Neural cell (in vitro differentiated cells): ENCODE data around the gene PCDHGA11. TPM values are rescaled to one million over a fixed set of nuclear protein-coding genes. Genes with fewer than 3 reads are reported as not detected.

ENCODE experiments used
- H2AFZ ChIP-seq: fragments of 200-600, 300-800 bp; sonication (generic), shearing (Covaris generic); 2 replicates; pipeline ENCODE4 v1.6.0; 2014; ENCODE audit warnings: low read depth, mild to moderate bottlenecking, antibody characterized with exemption, low read length, moderate library complexity
- H3F3A ChIP-seq: fragments of 200-600 bp; shearing (Covaris generic); 2 replicates; pipeline ENCODE4 v1.6.1; 2016; ENCODE audit warnings: mild to moderate bottlenecking, moderate library complexity, mixed read lengths, antibody characterized with exemption, low read length; ENCODE audit not compliant: insufficient read depth, poor library complexity, severe bottlenecking
- H3K27ac ChIP-seq: fragments of 200-600, 300-800 bp; sonication (generic), shearing (Covaris generic); 2 replicates; pipeline ENCODE4 v1.5.1; 2014; ENCODE audit warnings: mild to moderate bottlenecking, low read length, moderate library complexity
- H3K27me3 ChIP-seq: fragments of 300-800, 200-600 bp; sonication (generic), shearing (Covaris generic); 2 replicates; pipeline ENCODE4 v1.6.0; 2014; ENCODE audit warnings: mild to moderate bottlenecking, low read depth, low read length, moderate library complexity; ENCODE audit not compliant: insufficient read depth
- H3K36me3 ChIP-seq: fragments of 300-800, 200-600 bp; sonication (generic), shearing (Covaris generic); 2 replicates; pipeline ENCODE4 v1.5.1; 2014; ENCODE audit warnings: mild to moderate bottlenecking, antibody characterized with exemption, low read length, moderate library complexity; ENCODE audit not compliant: insufficient read depth
- H3K4me2 ChIP-seq: fragments of 300-800, 200-600 bp; sonication (generic), shearing (Covaris generic); 2 replicates; pipeline ENCODE4 v1.6.0; 2014; ENCODE audit warnings: mild to moderate bottlenecking, low read length
- H3K4me3 ChIP-seq: fragments of 300-800, 200-600 bp; sonication (generic), shearing (Covaris generic); 2 replicates; pipeline ENCODE4 v1.5.1; 2014; ENCODE audit warnings: mild to moderate bottlenecking, low read length, moderate library complexity
- H3K79me2 ChIP-seq: fragments of 200-600 bp; shearing (Covaris generic); replicated peaks from 2 replicates; pipeline ENCODE4 v1.6.0; 2014; ENCODE audit warnings: mild to moderate bottlenecking, low read length, moderate library complexity; ENCODE audit not compliant: insufficient read depth
- H3K9ac ChIP-seq: fragments of 300-800, 200-600 bp; sonication (generic), shearing (Covaris generic); 2 replicates; pipeline ENCODE4 v1.6.1; 2016; ENCODE audit warnings: mild to moderate bottlenecking, low read length, mixed read lengths
- H3K9me2 ChIP-seq: fragments of 200-600 bp; shearing (Covaris generic); 2 replicates; pipeline ENCODE4 v1.6.1; 2016; ENCODE audit warnings: mild to moderate bottlenecking, low read length, mixed read lengths; ENCODE audit not compliant: insufficient read depth
- H3K9me3 ChIP-seq: fragments of 200-600, 300-800 bp; sonication (generic), shearing (Covaris generic); 2 replicates; pipeline ENCODE4 v1.6.1; 2016; ENCODE audit warnings: mild to moderate bottlenecking, mixed run types, low read length, moderate library complexity, mixed read lengths
- H4K20me1 ChIP-seq: fragments of 200-600 bp; shearing (Covaris generic); 2 replicates; pipeline ENCODE4 v1.6.1; 2016; ENCODE audit warnings: mild to moderate bottlenecking, mixed run types; ENCODE audit not compliant: insufficient read depth
- EP300 ChIP-seq: fragments of 450-650 bp; conservative IDR thresholded peaks from 2 replicates; pipeline ENCODE4 v1.6.1; 2014; ENCODE audit warnings: antibody characterized with exemption, mild to moderate bottlenecking, moderate library complexity; ENCODE audit not compliant: poor library complexity, severe bottlenecking
- EZH2 ChIP-seq: fragments of 200-600, 300-800 bp; shearing (Covaris generic), sonication (generic); IDR thresholded peaks from 2 replicates; pipeline ENCODE4 v1.6.1; 2014; ENCODE audit warnings: antibody characterized with exemption, low read length, borderline replicate concordance, mild to moderate bottlenecking; ENCODE audit not compliant: insufficient read depth, poor library complexity, severe bottlenecking
- MXI1 ChIP-seq: fragments of 450-650 bp; conservative IDR thresholded peaks from 2 replicates; pipeline ENCODE4 v1.6.1; 2014; ENCODE audit warnings: antibody characterized with exemption, mild to moderate bottlenecking; ENCODE audit not compliant: poor library complexity, severe bottlenecking
- POLR2AphosphoS5 ChIP-seq: IDR thresholded peaks from 2 replicates; pipeline ENCODE4 v1.6.1; 2012
- RAD21 ChIP-seq: fragments of 450-650 bp; conservative IDR thresholded peaks from 2 replicates; pipeline ENCODE4 v1.6.1; 2014; ENCODE audit warnings: antibody characterized with exemption, mild to moderate bottlenecking, moderate library complexity
- SMC3 ChIP-seq: fragments of 450-650 bp; conservative IDR thresholded peaks from 2 replicates; pipeline ENCODE4 v1.6.1; 2014; ENCODE audit warnings: antibody characterized with exemption, mild to moderate bottlenecking, moderate library complexity; ENCODE audit not compliant: poor library complexity
- TAF1 ChIP-seq: IDR thresholded peaks from 2 replicates; pipeline ENCODE4 v1.6.1; 2012; ENCODE audit warnings: low read depth
- polyA minus RNA-seq: library from RNA; depleted of rRNA, polyadenylated mRNA; stranded (reverse); fragments of >200 nt; gene quantifications from 2 replicates; pipeline ENCODE4 v1.2.3, GENCODE V29; 2014
- polyA plus RNA-seq: library from polyadenylated mRNA; depleted of rRNA; stranded (reverse); fragments of >200 nt; gene quantifications from 2 replicates; pipeline ENCODE4 v1.2.3, GENCODE V29; 2014
- TF ChIP-seq, protein P1 (sequence below): fragments of 450-650 bp; IDR thresholded peaks from 2 replicates; pipeline ENCODE4 v1.5.1; 2014; ENCODE audit warnings: antibody characterized with exemption, mild to moderate bottlenecking, moderate library complexity; ENCODE audit not compliant: poor library complexity, severe bottlenecking
- TF ChIP-seq, protein P2 (sequence below): IDR thresholded peaks from 2 replicates; pipeline ENCODE4 v1.6.1; 2012; ENCODE audit warnings: borderline replicate concordance

Gene PCDHGA11
- polyA plus RNA-seq (0.32 and 0.62 TPM in 2 replicates), polyA minus RNA-seq (15.3 and 21.2 TPM in 2 replicates)

DNA sequence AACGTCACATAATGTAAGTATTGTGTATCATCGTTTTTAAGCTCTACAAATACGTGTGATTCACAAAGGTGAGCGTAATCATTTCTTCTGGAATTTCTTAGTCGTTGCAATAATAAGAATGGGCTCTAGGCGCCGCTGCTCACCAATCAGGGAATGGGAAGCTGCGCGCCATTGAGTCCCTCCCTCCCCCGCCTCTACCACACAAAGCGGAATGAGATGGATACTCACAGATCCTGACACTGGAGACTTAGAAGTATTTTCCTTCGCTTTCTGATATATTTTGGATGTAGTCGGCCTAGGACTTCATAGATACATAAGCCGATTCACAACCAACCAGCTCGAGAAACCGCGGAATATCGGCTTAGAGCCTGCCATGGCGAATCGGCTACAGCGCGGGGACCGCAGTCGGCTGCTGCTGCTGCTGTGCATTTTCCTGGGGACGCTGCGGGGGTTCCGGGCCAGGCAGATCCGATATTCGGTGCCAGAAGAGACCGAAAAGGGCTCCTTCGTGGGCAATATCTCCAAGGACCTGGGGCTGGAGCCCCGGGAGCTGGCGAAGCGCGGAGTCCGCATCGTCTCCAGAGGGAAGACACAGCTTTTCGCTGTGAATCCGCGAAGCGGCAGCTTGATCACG, at the start of gene PCDHGA11:
PCDHGA11 (plus strand) TSS at position 197 of the 634 bp plus-strand sequence; CDS start at position 374, 177 bp downstream.
- H2AFZ ChIP-seq: no peak within 1 kb of the TSS
- peaks cover 88% of the 10 kb centered on the region for H3K9me3 ChIP-seq
- peaks cover 5% of the 10 kb centered on the region for H3F3A ChIP-seq
- H4K20me1 ChIP-seq: no peaks in the 10 kb centered on the region
- no peaks in the 10 kb centered on the region for H3K9me2 ChIP-seq
- peak within 1 kb of the TSS; percentile 57 for H3K4me3 ChIP-seq
- no peak for TF ChIP-seq MXI1
- no peak for TF ChIP-seq POLR2AphosphoS5
- TF ChIP-seq, protein P1, sequence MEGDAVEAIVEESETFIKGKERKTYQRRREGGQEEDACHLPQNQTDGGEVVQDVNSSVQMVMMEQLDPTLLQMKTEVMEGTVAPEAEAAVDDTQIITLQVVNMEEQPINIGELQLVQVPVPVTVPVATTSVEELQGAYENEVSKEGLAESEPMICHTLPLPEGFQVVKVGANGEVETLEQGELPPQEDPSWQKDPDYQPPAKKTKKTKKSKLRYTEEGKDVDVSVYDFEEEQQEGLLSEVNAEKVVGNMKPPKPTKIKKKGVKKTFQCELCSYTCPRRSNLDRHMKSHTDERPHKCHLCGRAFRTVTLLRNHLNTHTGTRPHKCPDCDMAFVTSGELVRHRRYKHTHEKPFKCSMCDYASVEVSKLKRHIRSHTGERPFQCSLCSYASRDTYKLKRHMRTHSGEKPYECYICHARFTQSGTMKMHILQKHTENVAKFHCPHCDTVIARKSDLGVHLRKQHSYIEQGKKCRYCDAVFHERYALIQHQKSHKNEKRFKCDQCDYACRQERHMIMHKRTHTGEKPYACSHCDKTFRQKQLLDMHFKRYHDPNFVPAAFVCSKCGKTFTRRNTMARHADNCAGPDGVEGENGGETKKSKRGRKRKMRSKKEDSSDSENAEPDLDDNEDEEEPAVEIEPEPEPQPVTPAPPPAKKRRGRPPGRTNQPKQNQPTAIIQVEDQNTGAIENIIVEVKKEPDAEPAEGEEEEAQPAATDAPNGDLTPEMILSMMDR: no peak
- no peak for TF ChIP-seq SMC3
- no peak for TF ChIP-seq EP300
- TF ChIP-seq, protein P2, sequence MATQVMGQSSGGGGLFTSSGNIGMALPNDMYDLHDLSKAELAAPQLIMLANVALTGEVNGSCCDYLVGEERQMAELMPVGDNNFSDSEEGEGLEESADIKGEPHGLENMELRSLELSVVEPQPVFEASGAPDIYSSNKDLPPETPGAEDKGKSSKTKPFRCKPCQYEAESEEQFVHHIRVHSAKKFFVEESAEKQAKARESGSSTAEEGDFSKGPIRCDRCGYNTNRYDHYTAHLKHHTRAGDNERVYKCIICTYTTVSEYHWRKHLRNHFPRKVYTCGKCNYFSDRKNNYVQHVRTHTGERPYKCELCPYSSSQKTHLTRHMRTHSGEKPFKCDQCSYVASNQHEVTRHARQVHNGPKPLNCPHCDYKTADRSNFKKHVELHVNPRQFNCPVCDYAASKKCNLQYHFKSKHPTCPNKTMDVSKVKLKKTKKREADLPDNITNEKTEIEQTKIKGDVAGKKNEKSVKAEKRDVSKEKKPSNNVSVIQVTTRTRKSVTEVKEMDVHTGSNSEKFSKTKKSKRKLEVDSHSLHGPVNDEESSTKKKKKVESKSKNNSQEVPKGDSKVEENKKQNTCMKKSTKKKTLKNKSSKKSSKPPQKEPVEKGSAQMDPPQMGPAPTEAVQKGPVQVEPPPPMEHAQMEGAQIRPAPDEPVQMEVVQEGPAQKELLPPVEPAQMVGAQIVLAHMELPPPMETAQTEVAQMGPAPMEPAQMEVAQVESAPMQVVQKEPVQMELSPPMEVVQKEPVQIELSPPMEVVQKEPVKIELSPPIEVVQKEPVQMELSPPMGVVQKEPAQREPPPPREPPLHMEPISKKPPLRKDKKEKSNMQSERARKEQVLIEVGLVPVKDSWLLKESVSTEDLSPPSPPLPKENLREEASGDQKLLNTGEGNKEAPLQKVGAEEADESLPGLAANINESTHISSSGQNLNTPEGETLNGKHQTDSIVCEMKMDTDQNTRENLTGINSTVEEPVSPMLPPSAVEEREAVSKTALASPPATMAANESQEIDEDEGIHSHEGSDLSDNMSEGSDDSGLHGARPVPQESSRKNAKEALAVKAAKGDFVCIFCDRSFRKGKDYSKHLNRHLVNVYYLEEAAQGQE: no peak
- TF ChIP-seq EZH2: no peak
- peaks cover 84% of the 10 kb centered on the region for H3K36me3 ChIP-seq
- H3K4me2 ChIP-seq: no peak within 1 kb of the TSS
- no peak within 1 kb of the TSS for H3K9ac ChIP-seq
- peaks cover 63% of the 10 kb centered on the region for H3K79me2 ChIP-seq
- no peaks in the 10 kb centered on the region for H3K27me3 ChIP-seq
- H3K27ac ChIP-seq: no peak within 1 kb of the TSS

DNA sequence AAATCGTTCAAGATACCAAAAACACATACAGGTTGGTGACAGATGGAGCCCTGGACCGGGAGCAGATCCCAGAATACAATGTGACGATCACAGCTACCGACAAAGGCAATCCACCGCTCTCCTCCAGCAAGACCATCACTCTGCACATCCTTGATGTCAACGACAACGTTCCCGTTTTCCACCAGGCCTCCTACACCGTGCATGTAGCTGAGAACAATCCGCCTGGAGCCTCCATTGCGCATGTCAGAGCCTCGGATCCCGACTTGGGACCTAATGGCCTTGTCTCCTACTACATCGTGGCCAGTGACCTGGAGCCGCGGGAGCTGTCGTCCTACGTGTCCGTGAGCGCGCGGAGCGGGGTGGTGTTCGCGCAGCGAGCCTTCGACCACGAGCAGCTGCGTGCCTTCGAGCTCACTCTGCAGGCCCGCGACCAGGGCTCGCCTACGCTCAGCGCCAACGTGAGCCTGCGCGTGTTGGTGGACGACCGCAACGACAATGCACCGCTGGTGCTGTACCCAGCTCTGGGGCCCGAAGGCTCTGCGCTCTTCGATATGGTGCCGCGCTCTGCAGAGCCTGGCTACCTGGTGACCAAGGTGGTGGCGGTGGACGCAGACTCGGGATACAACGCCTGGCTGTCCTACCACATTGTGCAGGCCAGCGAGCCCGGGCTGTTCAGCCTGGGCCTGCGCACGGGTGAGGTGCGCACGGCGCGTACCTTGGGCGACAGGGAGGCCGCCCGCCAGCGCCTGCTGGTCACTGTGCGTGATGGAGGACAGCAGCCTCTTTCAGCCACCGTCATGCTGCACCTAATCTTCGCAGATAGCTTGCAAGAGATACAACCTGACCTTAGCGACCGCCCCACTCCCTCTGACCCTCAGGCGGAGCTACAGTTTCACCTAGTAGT, 49.0 kb upstream of the PCDHGA11 start:
- H3K9me2 ChIP-seq: no peaks in the 10 kb centered on the region
- H3F3A ChIP-seq: no peaks in the 10 kb centered on the region
- no peaks in the 10 kb centered on the region for H3K79me2 ChIP-seq
- no peaks in the 10 kb centered on the region for H3K36me3 ChIP-seq
- H3K27me3 ChIP-seq: no peaks in the 10 kb centered on the region
- H3K9ac ChIP-seq: no peak overlapping the region
- H3K4me3 ChIP-seq: no peak overlapping the region
- H3K9me3 ChIP-seq: peaks cover 35% of the 10 kb centered on the region
- H4K20me1 ChIP-seq: no peaks in the 10 kb centered on the region
- H3K27ac ChIP-seq: no peak overlapping the region
- TF ChIP-seq TAF1 (no peak), RAD21 (no peak), EP300 (no peak)
- H3K4me2 ChIP-seq: no peak overlapping the region
- no peak overlapping the region for H2AFZ ChIP-seq
